Measurements from ENCODE around the gene MAPK4.

The MAPK4 gene

GRCh38 chr18:50727721-50728471 lies 168.0 kb downstream of the MAPK4 start:
- no peak for TF ChIP-seq CTCF (IDR thresholded peaks at IDR 0.05; ENCODE audit: control insufficient read depth, insufficient read depth, low read depth, low read length, missing control alignments)
- H3K4me3 ChIP-seq (ENCODE audit: control insufficient read depth, low read depth, low read length), result no peak overlapping the region
- DNase-seq (ENCODE audit: low read depth), result no peak

GRCh38 chr18:50729376-50729775 lies 169.5 kb downstream of the MAPK4 start:
- TF ChIP-seq CTCF (IDR thresholded peaks at IDR 0.05; ENCODE audit: control insufficient read depth, insufficient read depth, low read depth, low read length, missing control alignments), result no peak
- no peak for DNase-seq (ENCODE audit: low read depth)
- H3K4me3 ChIP-seq (ENCODE audit: control insufficient read depth, low read depth, low read length), result no peak overlapping the region

- DNase-seq (ENCODE audit: low read depth), result no peak
- H3K4me3 ChIP-seq (ENCODE audit: control insufficient read depth, low read depth, low read length), result no peak overlapping the region
These were observed 170.1 kb downstream of the MAPK4 start for GRCh38 chr18:50729986-50730385.

GRCh38 chr18:50734342-50734741 lies 174.5 kb downstream of the MAPK4 start:
- no peak for TF ChIP-seq CTCF (IDR thresholded peaks at IDR 0.05; ENCODE audit: control insufficient read depth, insufficient read depth, low read depth, low read length, missing control alignments)
- DNase-seq (ENCODE audit: low read depth), result no peak
- no peak overlapping the region for H3K4me3 ChIP-seq (ENCODE audit: control insufficient read depth, low read depth, low read length)

More at GRCh38 chr18:50729986-50730385, 170.1 kb downstream of the MAPK4 start:
- no peak for TF ChIP-seq CTCF (IDR thresholded peaks at IDR 0.05; ENCODE audit: control insufficient read depth, insufficient read depth, low read depth, low read length, missing control alignments)

DNA sequence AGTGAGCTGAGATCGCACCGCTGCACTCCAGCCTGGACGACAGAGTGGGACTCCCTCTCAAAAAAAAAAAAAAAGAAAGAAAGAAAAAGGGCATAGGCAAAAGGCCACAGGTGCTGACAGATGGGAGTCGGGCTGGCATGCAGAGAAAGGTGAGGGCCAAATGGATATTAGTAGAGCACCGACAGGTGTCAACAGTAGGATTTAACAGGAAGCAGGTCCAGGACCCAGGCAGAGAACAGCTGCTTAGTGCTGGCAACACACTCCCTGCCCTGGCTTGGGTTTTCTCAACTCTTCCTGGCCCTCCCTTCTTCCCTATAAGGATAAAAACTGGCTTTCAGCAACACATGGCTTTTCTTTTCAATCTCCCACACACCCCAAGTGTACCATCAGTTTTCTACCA lies 175.0 kb downstream of the MAPK4 start:
- H3K4me3 ChIP-seq (ENCODE audit: control insufficient read depth, low read depth, low read length), result no peak overlapping the region
- no peak for TF ChIP-seq CTCF (IDR thresholded peaks at IDR 0.05; ENCODE audit: control insufficient read depth, insufficient read depth, low read depth, low read length, missing control alignments)
- no peak for DNase-seq (ENCODE audit: low read depth)

- no peak for DNase-seq (ENCODE audit: low read depth)
- H3K4me3 ChIP-seq (ENCODE audit: control insufficient read depth, low read depth, low read length), result no peak overlapping the region
- no peak for TF ChIP-seq CTCF (IDR thresholded peaks at IDR 0.05; ENCODE audit: control insufficient read depth, insufficient read depth, low read depth, low read length, missing control alignments)
These were observed 177.2 kb downstream of the MAPK4 start for GRCh38 chr18:50737127-50737526.

Measured in AG09309 (cell line).